VCaP (cell line): ENCODE results near the gene TRAPPC2L.

Source experiments
- H3K27ac ChIP-seq: fragments of 450-650 bp; 2 replicates; pipeline ENCODE4 v1.5.1; 2017
- TF ChIP-seq, protein P1 (sequence below): fragments of 450-650 bp; conservative IDR thresholded peaks from 2 replicates; pipeline ENCODE4 v1.5.1; 2017; ENCODE audit warnings: mild to moderate bottlenecking, moderate library complexity

Gene TRAPPC2L

DNA sequence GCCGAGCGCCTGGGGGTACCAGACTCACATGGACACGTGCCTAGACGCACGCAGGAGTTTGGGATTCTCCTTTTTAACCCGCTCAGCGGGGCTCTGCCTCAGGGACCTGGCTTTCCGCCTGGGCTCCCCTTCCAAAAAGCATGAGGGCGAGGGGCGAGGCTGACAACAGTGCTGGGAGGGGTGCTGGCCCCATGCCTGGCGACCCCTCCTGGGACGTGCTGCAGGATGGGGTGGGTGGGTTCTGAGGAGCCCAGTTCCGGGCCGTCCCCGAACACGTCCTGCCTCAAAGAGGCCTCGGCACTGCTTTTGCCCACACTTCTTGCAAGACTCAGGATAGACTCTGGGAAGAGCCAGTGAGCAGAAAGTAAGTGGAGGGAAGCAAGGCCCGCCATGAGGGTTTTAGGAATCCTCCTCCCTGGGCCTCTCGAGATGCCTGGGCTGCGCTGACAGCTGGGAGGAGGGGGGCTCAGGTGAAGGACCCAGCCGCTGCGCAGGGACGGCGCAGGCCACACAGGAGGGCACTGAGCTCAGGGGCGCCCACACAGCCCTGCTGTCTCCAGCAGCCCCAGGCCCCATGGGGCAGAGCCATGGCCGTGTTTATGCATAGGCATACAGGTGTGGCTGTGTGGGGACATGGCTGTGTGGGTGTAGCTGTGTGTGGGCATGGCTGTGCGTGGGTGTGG, 24.9 kb downstream of the TRAPPC2L start:
- H3K27ac ChIP-seq: no peak overlapping the region
- TF ChIP-seq, protein P1, sequence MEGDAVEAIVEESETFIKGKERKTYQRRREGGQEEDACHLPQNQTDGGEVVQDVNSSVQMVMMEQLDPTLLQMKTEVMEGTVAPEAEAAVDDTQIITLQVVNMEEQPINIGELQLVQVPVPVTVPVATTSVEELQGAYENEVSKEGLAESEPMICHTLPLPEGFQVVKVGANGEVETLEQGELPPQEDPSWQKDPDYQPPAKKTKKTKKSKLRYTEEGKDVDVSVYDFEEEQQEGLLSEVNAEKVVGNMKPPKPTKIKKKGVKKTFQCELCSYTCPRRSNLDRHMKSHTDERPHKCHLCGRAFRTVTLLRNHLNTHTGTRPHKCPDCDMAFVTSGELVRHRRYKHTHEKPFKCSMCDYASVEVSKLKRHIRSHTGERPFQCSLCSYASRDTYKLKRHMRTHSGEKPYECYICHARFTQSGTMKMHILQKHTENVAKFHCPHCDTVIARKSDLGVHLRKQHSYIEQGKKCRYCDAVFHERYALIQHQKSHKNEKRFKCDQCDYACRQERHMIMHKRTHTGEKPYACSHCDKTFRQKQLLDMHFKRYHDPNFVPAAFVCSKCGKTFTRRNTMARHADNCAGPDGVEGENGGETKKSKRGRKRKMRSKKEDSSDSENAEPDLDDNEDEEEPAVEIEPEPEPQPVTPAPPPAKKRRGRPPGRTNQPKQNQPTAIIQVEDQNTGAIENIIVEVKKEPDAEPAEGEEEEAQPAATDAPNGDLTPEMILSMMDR: no peak

DNA sequence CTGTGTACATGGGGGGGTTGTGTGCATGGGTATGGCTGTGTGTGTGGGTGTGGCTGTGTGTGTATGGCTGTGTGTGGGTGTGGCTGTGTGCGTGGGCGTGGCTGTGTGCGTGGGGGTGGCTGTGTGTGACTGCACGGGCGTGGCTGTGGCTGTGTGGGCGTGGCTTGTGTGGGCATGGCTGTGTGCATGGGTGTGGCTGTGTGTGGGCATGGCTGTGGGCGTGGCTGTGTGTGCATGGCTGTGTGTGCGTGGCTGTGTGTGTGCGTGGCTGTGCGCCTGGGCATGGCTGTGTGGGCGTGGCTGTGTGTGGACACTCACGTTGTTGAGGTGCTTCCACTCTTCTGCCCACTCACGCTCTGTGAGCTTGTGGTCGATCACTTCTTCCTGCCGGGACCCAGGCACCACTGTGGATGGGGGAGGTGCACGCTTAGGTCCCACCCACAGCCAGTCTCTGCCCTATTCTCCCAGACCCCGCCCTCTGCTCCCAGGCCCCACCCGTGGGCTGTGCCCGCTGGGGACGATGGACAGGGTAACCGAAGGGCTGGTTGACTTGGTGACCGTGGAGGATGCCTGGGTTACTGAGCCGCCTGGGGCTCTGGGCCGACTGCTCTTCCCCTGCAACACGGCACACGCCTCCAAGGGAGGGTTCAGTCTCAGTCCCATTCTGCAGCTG, 25.6 kb downstream of the TRAPPC2L start:
- TF ChIP-seq, protein P1: no peak
- H3K27ac ChIP-seq: no peak overlapping the region

DNA sequence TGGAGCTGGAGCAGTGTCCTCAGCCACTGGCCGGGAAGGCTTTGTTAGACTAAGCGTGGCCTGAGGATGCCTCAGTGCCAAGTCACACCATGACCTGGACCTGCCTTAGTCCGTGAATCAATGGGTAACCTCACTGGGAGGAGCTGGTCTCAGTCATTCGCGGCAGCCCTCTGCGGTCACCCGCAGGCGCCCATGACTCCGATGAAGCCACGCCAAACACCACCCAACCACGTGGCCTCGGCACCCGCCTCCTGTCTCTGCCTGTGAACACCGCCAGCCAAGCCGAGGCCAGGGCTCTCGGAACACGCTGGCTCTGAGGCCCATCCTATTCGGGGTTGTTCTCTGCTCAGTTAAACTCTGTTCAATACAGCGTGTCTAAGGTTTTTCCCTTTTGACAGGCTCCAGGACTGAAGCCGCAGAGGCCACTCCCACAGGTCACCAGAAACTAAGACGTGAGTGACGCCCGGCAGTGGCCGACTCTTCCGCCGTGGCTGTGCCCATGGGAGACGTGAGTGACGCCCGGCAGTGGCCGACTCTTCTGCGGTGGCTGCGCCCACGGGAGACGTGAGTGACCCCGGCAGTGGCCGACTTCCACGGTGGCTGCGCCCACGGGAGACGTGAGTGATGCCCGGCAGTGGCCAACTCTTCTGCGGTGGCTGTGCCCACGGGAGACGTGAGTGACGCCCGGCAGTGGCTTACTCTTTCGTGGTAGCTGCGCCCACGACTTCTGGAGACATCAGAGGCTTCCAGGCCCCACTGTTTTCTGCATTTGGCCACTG, 26.4 kb downstream of the TRAPPC2L start:
- TF ChIP-seq, protein P1: no peak
- H3K27ac ChIP-seq: no peak overlapping the region

DNA sequence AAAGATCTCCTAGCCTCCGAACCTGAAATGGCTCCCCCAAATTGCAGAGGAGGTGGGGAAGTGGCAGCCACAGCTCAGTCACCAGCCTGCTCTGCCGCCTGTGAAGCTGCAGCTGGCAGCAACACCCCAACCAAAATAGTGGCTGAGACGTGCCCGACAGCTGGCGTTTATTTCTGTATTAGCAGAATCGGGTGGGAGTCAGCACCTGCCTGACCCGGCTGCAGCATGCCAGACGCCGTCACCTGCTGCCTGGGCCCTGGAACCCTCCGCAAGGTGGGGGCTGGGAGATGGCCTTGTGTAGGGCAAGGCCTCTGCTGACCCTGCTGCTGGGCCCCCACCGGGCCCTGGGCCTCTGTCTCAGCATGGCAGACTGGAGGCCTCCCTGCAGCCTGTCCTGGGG, 27.0 kb downstream of the TRAPPC2L start:
- no peak overlapping the region for H3K27ac ChIP-seq
- TF ChIP-seq, protein P1: no peak

DNA sequence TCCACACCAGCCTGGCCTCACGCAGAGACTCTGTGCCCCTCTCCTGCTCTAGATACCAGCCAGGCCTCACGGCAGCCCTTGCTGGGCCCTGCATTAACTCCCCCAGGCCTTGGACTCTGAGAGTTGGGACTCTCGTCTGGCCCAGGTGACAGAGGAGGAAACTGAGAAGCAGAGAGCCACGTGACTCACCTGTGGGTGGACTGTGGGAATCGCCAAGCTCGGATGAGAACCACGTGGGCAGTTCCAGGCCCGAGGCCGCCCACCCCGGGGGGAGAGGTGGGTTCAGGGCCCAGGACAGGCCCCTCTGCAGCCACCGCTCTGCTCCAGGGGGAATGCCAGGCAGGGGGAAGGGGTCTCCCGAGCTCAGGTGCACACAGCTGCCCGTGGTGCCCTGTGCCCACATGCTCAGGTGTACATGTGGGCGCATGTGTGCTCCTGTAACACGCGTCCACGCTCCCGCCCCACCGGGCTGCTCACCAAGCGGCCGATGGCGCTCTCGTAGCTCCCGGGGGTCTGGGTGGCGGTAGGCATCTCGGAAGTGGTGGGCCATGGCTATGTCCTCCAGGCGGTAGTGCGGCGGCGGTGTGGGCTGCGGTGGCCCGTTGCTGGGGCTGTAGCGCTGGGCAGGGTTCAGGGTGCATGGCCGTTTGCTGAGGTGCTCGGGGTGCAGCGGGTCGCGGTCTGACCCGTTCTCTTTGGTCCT, 27.8 kb downstream of the TRAPPC2L start:
- H3K27ac ChIP-seq: no peak overlapping the region

DNA sequence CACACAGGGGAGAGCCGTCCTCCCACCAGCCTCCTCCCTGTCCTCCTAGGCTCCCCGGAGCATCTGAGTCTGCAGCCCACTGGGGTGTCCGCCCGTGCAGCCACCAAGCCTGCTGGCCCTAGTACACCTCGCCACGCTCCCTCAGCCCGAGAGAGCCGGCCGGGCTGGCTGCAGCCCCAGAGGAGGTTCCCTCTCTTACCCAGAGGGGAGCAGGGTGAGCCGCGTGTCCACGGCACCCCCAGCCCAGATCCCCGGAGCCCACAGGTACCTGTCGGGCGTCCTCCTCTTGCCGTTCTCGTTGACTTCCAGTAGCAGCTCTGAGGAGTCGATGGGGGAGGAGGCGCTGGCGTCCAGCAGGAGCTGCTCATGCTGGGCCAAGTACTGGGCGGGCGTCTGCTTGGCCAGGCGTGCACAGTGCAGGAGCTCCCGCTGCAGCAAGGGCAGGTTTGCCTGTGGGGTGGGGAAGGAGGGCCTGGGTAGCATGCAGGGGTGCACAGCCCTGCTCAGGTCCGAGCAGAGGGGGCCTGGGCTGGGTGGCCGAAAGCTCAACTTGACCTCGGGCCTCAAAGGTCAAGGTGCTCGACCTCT, 28.9 kb downstream of the TRAPPC2L start:
- no peak overlapping the region for H3K27ac ChIP-seq
- TF ChIP-seq, protein P1: no peak

More for the DNA sequence above, 27.8 kb downstream of the TRAPPC2L start:
- TF ChIP-seq, protein P1: no peak
